Hindlimb muscle (tissue), 1 donor: ENCODE measurements around the gene COX19. TPM values are rescaled to one million over a fixed set of nuclear protein-coding genes. Genes with fewer than 3 reads are reported as not detected.
"Not testable (repeated sequence)": the region's sequence is repeated elsewhere in the genome, so short reads cannot be mapped to it uniquely, and the experiment has no call there.

Source experiments
- DNase-seq: peaks from one replicate; pipeline ENCODE4 v3.0.0-alpha.2; 2013
- polyA plus RNA-seq: library from polyadenylated mRNA; unstranded; fragments of 120-200 nt; gene quantifications from one replicate; pipeline ENCODE4 v1.2.1, GENCODE V29; 2013; ENCODE audit not compliant: insufficient read length

The COX19 gene
- polyA plus RNA-seq, 1 donor = 13.1 TPM

- DNase-seq = no peak
Measured at GRCh38 chr7:960269-960871, 15.0 kb downstream of the COX19 start.

GRCh38 chr7:959740-960139 is 15.6 kb downstream of the COX19 start:
- DNase-seq = not testable (repeated sequence)

GRCh38 chr7:959271-959670 is 16.1 kb downstream of the COX19 start:
- no peak for DNase-seq

GRCh38 chr7:958221-959200 is 16.8 kb downstream of the COX19 start:
- no peak for DNase-seq

- no peak for DNase-seq
Measured at GRCh38 chr7:957418-958220, 17.7 kb downstream of the COX19 start.

GRCh38 chr7:956031-956430 is 19.3 kb downstream of the COX19 start:
- no peak for DNase-seq

GRCh38 chr7:954330-955238 is 20.8 kb downstream of the COX19 start, which contains the start of gene ADAP1:
Gene ADAP1, minus strand, starts transcription at chr7:954680. Its CDS starts 203 bp downstream, at chr7:954477.
- DNase-seq = peak; percentile 54

GRCh38 chr7:953547-954327 is 21.6 kb downstream of the COX19 start:
- no peak for DNase-seq

GRCh38 chr7:952548-953441 is 22.6 kb downstream of the COX19 start:
- no peak for DNase-seq

GRCh38 chr7:951881-952547 is 23.3 kb downstream of the COX19 start:
- DNase-seq = no peak

GRCh38 chr7:949021-949934 is 26.1 kb downstream of the COX19 start:
- no peak for DNase-seq

GRCh38 chr7:947391-948210 is 27.7 kb downstream of the COX19 start:
- DNase-seq = no peak

- DNase-seq = no peak
Measured at GRCh38 chr7:946256-946996, 28.9 kb downstream of the COX19 start.

GRCh38 chr7:945556-946255 is 29.6 kb downstream of the COX19 start:
- DNase-seq = no peak

- no peak for DNase-seq
Measured at GRCh38 chr7:945147-945555, 30.2 kb downstream of the COX19 start.

GRCh38 chr7:944744-945143 is 30.6 kb downstream of the COX19 start:
- no peak for DNase-seq
